T-helper 22 cell (primary cell): ENCODE data around the gene SAP30BP.

Experiments
- DNase-seq: peaks from one replicate; pipeline ENCODE4 v3.0.0-alpha.2; 2020; ENCODE audit warnings: low read depth

The SAP30BP gene

DNA sequence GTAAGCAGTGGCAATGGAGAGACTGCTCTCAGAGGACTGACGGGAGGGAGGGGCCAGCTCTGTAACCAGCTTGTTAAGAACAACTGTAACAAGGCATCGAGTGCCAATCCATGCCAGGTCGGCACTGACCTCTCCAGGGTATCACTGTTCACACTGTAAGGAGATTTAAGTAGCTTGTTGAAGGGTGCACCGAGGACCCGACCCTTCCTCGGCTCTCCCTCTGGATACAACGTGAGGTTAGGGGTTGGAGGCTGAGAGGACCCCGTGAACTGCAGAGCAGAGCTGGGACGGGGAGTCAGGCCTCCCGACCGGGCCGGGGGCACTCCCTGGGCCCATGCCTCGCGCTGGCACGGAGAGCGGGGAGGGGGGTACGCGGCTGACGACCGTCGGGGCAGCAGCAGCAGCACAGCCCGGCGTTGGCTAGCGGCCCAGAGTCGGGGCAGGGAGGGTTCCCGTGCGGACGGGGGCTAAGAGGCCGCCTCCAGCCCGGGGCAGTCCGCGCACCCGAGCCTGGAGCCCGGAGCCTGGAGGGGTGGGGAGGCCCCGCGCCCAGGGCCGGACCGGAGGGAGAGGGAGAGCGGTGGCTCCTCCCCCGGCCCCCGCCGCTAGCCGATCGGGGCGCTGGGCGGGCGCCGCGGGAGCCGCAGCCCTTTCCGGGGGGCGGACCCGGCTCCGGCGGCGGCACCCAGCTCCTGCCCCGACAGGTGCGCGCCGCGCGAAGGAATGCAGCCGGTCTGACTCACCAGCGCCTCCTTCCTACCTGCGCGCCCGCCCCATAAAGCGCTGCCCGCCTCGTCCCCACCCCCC, 53.7 kb downstream of the SAP30BP start, which contains the start of gene ITGB4:
ITGB4 (plus strand) TSS at position 804 of the 807 bp plus-strand sequence. CDS start 3,245 bp downstream, outside the sequence.
- DNase-seq: peak; percentile 54

DNA sequence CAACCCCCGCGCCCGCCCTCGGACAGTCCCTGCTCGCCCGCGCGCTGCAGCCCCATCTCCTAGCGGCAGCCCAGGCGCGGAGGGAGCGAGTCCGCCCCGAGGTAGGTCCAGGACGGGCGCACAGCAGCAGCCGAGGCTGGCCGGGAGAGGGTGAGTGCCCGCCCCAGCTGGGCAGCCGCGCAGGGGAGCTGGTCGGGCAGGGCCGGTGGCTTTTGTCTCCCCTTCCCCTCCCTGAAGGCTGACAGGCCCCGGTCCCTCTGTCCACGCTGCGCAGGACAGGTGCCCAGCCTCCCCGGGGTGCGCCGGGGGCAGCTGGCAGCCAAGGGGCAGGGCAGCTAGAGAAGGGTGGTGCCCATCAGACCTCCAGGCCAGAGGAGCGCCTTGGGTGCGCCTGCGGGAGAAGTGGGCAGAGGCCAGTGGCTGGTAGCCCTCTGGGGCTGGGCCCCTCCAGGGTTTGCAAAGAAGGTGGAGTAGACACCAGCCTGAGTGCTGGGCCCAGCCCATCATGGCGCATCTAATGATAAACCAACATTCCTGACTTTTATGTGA, 54.4 kb downstream of the SAP30BP start:
- DNase-seq: no peak

DNA sequence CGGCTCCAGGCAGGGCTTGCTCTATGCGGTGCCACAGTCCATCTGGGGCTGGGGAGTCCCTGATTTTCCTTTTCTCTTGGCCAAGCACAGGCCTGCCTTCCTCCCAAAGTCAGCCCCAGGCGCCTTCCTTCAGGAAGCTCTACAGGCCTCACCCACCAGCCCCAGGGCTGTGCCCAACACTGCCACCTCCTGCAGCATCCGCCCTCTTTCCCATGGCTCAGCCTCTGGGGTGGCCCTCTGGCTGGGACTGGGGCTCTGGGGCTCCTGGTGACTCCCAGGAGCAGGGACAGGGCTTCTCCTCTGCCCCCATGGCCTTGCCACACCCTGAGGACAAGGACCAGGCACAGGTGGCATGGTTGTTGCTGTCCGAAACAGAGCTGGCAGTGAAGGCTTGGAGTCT, 54.9 kb downstream of the SAP30BP start:
- no peak for DNase-seq

DNA sequence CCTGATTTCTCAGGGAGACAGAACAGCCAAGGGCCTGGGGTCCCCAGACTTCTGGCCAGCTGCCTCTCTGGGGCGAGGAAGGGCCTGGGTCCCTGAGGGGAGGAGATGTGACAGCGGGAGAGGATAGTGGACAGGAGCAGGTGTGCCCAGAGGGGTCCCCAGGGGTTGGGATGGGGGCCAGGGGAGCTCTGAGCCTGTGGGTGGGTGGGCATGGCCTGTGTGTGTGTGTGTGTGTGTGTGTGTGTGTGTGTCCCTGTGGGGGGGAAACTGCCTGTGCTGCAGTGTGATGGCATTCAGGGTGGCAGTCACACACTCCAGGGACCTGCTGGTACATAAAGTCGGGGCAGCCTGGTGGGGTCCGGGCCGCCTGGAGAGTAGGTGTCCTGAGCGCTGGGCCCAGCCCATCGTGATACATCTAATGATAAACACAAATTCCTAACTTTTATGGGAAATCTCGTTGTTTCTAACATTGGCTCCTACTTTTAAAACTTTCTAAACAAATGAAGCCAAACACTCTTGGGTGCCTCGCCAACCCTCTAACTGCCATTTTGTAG, 55.5 kb downstream of the SAP30BP start:
- DNase-seq: no peak

DNA sequence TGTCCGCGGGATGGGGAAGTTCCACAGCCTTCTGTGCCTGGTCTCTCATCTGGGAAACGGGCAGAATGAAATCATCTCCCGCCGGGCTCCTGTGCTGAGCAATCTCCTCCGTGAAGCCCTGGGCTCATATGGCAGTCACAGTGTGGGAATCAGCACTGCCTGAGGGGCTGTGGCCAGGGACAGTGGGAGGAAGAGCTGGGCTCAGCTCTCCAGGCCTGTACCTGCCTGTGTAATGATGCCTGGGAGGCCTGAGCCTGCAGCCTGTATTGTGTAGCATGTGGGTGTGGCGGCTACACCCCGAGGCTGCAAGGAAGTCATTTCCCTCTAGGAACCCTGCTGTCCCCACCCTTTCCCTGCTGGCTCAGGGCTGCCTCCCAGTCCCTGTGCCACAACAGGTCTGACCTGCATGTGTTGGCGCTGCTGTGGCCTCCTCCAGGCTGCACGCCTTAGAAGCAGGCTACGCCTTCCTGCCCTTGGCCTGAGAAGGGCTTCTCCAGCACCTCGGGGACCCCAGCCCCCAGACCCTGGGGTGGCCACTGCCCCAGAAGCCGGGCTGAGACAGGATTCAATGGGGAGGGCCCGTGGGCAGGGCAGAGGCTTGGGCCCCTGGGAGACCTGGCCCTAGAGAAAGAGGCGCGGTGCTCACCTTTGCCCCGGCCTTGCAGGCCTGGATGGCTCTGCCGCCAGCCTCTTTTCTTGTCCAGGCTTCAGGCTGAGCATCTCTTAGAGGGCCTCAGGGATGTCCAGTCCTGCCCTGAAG, 56.2 kb downstream of the SAP30BP start:
- DNase-seq: no peak

DNA sequence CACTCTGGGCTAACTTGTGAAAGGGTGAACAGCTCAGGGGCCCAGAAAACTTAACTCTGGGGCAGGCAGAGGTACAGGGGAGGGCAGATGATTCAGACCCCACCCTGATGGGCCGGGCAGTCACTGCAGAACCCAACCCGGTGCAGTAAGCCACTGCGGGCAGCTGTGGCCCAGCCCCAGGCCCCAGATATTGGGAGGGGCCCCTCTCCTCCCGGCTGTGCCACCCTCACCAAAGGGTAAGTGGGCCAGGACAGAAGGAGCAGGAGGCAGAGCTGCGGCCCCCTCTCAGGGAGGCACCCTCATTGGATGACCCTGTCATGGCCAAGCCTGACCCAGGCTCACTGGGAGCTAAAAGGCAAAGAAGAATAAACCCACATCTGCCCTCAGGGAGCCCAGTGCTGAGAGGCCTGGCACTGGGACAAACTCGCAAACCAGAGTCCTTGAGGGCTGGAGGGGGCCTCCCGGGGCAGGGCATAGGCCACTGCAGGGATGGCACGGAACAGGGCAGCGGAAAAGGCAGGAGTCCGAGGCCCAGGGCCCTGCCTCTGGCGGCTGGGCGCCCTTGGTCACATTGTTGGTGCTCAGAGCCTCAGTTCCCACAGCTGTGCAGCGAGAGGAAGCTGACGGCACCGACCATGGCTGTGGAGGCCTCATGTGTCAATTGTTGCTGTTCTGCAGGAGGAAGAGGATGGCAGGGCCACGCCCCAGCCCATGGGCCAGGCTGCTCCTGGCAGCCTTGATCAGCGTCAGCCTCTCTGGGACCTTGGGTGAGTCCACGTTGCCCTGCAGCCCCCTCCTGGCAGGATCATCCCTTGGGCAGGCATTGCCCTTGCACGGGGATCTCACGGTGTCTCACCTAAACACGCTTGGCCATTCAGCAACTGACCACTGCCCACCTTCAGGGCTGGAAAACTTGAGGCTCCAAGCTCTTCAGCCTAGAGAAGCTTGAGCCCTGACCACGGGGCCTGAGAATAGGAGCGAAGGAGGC, 57.2 kb downstream of the SAP30BP start:
- DNase-seq: no peak

DNA sequence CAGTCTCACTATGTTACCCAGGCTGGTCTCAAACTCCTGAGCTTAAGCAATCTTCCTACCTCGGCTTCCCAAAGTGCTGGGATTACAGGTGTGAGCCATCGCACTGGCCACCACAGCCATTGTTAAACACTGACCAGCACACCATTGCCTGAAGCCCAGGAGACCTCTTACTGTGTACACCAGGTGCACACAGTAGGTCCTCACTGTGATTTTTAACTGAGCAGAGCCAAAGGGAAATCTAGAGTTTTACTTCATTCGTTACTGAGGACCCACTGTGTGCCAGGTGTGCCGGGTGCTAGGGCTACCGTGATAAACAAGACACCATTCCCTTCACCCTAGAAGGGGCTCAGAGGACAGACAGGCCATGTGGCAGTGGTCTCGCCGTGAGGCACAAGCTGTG, 58.4 kb downstream of the SAP30BP start:
- no peak for DNase-seq

DNA sequence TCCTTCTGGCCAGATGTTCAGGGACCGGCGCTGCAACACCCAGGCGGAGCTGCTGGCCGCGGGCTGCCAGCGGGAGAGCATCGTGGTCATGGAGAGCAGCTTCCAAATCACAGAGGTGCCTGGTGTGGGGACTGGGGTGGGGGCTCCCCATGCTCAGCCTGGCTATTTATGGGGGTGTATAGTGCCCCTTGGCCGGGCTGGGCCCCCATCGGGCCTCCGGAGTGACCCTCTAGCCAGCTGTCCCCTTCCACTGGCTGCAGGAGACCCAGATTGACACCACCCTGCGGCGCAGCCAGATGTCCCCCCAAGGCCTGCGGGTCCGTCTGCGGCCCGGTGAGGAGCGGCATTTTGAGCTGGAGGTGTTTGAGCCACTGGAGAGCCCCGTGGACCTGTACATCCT, 60.3 kb downstream of the SAP30BP start:
- DNase-seq: no peak

DNA sequence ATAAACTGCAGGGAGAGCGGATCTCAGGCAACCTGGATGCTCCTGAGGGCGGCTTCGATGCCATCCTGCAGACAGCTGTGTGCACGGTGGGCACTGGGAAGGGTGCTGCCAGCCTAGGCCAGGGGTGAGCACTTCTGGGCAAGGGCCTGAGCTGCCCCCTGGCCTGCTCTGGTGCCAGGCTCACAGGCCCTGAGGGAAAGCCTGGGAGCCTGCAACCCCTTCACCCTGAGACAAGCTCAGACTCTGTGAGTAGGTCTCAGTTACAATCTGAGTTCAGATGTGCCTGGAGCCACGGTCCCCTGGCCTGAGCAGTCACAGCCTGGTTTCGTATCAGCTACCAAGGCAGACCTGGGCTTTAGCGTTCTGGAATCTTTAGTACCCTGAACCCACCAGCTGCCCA, 62.2 kb downstream of the SAP30BP start:
- DNase-seq: no peak

DNA sequence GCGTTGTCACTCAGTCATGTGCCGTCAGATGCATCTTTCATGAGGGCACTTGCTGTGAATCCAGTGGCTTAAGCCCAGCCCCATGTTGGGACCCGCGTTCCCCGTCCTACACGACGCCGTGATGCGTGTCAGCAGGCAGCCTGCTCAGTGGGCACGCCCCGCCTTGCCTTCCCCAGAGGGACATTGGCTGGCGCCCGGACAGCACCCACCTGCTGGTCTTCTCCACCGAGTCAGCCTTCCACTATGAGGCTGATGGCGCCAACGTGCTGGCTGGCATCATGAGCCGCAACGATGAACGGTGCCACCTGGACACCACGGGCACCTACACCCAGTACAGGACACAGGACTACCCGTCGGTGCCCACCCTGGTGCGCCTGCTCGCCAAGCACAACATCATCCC, 62.9 kb downstream of the SAP30BP start:
- DNase-seq: no peak

DNA sequence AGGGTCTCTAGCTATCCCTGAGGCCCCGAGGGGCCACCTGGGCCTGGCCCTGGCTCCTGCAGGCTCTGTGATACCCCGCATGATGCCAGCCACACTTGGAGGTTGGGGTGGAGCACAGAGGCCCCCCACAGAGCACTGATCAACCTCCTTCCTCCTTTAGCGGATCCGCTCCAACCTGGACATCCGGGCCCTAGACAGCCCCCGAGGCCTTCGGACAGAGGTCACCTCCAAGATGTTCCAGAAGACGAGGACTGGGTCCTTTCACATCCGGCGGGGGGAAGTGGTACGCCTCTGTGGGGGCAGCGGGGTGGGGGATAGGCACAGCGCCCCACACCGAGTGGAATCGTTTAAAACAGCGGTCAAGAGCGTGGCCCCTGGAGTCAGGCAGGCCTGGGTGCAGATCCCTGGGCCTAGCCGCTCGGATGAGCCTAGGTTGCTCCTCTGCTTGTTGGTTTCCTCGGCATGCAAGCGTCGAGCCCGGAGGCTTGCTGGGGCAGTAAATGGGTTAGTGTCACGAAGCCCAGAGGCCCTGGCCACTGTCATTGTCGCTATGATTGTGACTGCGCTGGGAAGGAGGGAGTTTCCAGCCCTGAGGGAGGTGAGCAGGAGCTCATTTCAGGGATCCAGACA, 64.1 kb downstream of the SAP30BP start:
- no peak for DNase-seq

DNA sequence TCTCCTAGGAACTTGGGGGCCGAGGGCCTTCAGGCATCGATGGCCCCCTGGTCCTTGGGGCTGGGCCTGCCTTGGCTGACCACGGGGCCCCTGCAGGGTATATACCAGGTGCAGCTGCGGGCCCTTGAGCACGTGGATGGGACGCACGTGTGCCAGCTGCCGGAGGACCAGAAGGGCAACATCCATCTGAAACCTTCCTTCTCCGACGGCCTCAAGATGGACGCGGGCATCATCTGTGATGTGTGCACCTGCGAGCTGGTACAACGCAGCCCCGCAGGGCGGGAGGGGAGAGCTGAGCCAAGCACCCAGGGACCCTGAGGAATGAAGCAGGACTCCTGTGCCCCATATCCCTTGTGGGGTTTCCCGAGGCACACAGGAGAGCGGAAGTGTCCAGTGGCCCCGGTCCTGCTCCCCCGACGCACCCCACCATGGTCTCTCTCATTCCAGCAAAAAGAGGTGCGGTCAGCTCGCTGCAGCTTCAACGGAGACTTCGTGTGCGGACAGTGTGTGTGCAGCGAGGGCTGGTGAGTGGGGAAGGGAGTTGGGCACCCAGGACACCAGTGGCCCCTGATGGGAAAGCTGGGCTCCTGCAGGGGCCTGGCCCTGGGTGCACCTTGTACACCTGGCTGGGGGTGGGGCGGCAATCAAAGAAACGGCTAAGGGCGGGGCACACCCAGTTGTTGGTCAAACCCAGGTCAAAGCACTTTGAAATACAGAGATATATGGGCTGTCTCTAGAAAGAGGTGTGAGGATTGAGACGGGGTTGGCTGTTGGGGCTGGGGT, 64.8 kb downstream of the SAP30BP start:
- DNase-seq: no peak

DNA sequence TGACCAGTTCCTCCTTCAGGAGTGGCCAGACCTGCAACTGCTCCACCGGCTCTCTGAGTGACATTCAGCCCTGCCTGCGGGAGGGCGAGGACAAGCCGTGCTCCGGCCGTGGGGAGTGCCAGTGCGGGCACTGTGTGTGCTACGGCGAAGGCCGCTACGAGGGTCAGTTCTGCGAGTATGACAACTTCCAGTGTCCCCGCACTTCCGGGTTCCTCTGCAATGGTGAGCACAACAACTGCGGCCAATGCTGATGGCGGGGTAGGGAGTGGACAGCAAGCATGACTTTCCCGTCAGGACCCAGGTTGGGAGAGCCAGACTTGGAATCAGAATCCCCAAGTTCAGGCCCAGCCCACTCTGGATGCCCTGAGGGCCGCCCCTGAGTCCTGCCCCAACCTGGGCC, 66.3 kb downstream of the SAP30BP start:
- DNase-seq: no peak

DNA sequence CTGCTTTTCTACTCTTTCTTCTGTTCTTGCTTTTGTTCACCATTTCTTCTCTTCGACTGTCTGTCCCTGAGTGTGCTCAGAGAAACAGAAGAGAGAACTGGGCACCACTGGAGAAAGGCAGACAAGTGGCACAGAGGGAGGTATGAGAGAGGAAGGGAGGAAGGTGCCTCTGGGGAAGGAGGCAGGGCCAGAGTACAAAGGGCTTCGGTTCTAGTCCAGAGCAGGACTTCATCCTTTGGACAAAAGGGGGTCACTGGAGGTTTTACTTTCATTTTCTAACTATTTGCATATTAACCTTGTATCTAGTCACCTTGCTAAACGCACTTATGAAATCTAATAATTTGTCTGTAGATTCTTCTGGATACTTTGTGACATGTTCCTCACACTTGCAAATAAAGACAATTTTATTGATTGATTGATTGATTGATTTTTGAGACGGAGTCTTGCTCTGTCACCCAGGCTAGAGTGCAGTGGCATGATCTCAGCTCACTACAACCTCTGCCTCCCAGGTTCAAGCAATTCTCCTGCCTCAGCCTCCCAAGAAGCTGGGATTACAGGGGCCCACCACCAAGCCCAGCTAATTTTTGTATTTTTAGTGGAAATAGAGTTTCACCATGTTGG, 67.6 kb downstream of the SAP30BP start:
- DNase-seq: no peak

DNA sequence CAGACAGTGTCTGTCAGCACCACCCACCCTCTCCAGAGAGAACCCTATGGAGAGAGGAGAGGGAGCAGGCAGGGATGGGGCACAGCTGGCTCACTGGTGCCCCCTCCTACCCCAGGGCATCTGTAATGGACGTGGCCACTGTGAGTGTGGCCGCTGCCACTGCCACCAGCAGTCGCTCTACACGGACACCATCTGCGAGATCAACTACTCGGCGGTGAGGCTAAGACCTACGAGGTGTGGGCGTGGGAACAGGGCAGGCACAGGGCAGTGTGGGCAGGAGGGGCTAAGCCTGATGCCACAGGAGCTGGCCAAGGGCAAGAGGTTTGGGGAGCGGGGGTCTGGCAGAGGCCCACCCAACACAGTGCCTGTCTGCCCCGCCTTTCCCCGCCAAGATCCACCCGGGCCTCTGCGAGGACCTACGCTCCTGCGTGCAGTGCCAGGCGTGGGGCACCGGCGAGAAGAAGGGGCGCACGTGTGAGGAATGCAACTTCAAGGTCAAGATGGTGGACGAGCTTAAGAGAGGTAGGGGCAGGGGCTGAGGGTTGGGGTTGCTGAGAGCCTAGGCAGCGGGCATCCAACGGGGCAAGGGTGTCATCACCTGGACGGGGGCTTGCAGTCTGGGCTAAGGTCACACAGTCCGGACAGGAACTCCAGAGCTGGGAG, 69.2 kb downstream of the SAP30BP start:
- no peak for DNase-seq

DNA sequence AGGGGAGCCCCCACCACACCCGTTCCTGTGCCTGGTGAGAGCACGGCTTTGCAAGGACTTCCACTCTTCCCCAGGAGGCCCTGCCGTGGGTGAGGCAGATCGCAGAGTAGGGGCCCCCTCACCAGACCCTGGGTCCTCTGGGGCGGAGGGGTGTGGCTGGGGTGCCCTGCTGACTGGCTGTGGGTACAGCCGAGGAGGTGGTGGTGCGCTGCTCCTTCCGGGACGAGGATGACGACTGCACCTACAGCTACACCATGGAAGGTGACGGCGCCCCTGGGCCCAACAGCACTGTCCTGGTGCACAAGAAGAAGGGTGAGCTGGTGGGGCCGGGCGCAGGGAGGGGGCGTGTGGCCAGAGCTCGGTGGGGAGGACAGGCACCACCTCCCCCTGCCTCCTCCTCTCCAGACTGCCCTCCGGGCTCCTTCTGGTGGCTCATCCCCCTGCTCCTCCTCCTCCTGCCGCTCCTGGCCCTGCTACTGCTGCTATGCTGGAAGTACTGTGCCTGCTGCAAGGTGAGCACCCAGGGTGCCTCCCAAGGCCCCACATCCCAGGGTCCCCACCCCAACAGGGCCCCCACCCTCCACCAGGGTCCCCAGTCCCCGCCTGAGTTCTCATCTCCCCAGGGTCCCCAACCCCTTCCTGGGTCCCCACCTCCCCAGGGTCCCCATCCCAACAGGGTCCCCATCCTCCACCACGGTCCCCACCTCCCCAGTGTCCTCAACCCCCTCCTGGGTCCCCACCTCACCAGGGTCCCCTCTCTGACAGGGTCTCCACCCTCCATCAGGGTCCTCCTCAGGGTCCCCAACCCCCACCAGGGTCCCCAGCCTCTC, 70.2 kb downstream of the SAP30BP start:
- DNase-seq: no peak

DNA sequence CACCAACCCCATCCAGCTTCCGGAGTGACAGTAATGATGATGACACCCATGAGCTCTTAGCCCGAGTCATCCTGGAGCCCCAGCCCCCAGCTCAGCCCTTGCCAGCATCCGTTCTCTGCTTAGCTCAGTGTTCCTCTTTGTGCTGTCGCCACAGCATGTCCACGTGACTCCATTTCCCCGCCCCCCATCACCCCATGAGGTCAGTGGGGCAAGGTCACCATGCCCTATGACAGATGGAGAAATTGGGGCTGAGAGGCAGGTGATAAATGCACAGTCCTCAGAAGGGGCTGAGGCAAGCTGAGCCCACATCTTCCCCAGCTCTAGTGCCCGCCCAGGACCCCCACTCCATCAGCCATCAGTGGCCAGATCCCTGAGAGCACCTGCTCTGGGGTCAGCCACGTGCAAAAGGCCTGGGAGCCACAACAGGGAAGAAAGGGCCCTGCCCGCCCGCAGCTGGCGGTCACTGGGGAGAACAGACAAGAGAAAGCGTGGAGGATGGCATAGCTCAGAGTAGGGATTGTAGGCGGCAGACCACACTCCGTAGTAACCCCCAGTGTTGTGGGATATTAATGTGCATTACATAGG, 71.2 kb downstream of the SAP30BP start:
- DNase-seq: no peak

DNA sequence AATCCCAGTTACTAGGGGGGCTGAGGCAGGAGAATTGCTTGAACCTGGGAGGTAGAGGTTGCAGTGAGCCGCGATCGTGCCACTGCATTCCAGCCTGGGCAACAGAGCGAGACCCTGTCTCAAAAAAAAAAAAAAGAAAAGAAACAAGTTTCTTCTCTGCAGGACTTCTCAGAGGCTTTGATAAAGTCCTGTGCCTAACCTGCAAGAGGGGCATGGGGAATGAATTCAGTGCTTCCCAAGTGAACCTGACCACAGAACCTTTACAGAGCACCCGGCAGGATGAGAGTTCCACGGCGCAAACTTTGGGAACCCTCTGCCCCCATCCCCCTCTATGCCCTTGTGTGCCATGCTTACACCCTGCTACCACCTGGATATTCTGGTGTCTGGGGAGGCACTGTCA, 72.0 kb downstream of the SAP30BP start:
- no peak for DNase-seq
